NCI-H146 treated with DMSO at 0.1 percent for 48 hours (cell line): ENCODE measurements around the gene DTNB.

Experiments
- DNase-seq: peaks from one replicate; lab custom pipeline; 2025; ENCODE audit not compliant: unreplicated experiment; lab: John Stamatoyannopoulos, UW

The DTNB gene

DNA sequence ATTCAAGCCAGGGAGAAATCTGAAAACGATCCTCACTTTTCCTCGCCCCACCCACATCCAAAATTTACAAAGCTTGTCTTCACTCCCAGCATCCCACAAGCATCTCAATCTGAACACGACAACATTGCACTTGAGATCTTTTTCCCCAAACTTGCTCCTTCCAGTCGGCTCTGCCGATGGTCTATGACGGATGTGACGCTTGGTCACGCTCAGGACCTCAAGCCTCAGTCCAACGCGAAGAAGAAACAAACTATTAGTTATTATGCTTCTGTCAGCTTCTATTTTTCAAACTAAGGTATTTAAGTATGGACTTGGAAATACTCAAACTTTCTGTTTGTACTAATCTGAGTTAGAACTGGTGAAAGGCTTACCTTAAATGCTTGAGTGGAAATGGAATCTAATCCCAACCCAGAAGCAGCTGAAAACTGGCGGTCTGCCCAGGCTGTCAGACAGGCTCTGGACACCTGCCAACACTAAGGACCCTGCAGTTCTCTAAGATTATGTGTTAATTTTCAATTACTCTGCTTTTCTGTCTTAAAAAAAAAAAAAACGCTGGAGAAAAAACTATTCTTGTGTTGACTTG lies 199.5 kb downstream of the DTNB start:
- no peak for DNase-seq

DNA sequence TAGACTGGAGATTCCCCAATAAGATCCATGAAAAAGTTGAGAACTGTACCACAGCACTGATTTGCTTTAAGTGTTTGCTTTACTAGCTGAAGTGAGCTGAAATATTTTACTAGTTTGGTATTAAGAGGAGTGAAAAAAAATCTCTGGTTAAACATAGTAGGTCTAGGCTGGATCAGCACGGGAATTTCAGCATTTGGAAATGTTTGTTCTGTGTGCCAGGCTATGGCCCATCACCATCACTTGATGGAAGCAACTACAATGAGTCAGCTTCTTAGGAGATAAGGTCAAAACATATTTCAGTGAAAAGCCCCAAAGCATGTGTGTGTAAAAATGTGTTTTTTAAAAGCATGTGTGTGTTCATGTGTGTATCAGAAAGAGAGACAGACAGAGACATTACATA lies 200.2 kb downstream of the DTNB start:
- DNase-seq: no peak

DNA sequence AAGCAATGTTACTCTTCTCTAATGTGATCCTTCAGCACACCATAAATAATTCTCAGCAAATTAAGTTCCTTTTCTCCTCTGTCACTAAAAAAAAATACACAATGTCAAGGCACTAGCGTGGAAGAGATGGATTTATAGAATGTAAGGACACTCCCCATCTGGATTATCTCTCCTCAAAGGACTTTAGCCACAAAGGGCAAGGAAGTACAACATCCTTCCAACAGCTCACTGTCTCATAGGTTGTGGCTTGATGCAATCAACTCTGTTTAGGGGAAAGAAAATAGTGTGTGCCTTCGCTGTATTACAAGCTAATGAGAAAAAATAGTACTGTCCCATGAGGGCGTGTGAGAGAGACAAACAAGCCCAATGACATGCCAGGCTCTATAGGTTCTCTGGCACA lies 202.6 kb downstream of the DTNB start:
- no peak for DNase-seq

DNA sequence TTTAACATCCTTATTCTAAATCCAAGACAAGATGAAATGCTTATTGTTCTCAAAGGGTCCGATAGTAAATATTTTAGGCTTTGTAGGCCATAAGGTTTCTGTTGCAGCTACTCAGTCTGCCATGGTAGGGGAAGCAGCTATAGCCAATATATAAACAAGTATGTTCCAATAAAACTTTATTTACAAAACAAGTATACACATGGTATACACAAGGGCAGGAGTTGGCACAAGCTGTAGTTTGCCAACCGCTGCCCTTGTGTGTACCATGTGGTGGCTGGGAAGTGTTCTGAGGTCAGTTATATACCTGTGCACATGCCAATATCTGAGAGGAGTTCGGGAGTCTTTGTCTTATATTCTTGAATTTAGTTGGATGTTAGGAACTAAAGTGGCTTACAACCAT lies 205.6 kb downstream of the DTNB start:
- DNase-seq: no peak

DNA sequence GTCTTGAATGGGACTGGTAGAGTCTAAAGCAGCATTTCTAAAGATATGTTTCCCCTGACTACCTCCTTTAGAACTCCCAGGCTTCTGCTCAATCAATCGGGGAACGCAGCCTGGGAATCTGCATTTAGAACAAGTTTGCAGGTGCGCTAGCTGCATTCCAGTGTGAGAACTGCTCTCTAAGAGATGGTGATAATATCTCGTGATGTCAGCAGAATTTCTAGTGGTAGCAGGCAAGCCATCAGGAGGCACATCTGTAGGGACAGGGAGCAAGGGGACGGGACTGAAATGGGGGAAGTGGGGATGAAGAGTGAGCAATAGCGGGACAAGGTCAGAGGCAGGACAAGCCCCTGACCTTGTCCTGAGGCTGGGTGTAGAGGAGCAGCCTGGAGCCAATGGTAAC lies 211.4 kb downstream of the DTNB start:
- DNase-seq: no peak

DNA sequence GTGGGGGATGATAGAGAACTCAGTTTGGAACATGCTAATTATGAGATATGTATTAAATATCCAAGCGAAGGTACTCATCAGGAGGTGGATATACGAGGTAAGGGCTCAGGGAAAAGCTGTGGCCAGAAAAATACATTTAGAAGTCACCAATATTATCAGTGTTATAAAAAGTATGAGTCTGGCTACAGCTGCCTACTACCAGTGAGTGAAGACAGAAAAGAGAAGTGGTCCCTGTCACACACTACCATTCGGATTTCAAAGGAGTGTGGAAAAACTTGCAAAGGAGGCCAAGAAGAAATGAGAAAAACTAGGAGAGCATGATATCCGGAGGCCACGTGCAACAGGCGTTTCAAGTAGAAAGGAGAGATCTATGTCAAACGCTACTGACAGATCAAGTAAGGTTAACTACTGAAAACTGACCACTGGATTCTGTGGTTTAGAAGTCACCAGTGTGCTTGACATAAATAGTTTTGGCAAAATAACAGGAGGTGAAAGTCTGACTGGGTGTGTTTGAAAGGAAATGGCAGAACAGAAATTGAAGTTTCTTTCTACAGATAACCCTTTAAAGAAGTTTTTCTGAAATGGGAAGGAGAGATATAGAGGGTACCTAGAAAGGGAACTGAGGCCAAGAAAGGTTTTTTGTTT lies 213.0 kb downstream of the DTNB start:
- DNase-seq: no peak

DNA sequence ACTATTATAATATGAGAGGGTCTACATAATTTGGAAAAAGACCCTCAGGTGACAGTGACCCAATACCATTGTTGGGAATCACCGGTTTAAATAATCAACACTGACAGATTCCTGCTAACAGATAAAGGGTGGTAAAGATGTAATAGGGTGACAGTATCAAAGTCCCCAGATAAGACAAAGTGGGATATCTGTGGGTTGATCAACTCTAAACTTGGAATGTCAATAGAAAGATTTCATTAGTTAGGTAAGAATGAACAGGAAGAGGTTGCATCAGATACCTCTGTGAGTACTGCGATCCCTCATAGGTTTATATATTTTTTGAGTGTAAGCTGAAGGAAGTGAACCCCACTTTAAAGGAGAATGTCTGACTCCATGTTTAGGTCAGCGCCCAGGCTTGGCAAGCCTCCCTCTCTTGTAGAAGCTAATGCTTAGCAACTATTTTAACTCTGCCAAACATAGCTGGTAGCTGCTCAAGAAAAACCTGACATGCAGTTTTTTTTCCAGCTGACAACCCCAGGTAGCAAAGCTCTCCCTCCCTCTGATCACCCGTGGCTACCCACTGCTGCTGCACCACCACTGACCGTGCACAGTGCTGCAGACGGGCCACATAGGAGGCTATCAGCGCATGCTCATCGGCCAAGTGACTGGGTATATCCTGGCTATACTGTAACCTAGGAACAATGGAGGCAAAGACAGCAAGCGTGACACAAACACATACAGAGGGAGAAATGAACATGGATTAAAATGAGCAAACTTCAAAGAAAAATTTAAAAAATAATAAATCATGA lies 218.4 kb downstream of the DTNB start:
- DNase-seq: no peak

DNA sequence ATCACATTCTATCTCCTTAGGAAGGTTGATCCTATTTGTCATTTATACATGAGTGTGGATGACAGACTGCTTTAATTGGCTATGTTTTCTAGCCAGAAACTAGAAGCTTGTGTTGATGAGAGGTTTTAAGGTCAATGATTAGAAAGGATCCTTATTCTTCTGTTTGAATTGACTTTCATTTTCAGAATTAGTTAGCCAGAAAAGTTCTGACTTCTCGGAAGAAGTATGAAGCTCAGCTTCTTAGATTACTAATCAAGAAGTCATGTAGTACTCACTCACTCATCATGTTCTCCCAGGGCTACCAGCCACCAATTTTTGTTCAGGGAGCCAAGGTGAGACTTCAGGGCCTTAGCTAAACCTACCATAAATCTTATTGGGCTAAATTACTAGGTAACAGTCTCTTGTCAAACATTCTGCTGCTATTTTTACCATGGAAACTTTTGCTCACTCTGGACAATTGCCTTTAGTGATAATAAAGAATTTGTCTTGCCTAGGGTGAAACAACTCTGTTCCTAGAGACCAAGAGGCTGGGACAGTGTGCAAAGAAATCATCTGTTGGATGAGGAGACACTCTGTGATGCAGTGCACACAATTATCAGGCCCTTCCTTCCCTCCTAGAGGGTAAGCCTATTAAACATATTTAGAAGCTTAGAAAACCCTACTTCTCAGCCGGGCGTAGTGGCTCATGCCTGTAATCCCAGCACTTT lies 220.0 kb downstream of the DTNB start:
- DNase-seq: no peak

DNA sequence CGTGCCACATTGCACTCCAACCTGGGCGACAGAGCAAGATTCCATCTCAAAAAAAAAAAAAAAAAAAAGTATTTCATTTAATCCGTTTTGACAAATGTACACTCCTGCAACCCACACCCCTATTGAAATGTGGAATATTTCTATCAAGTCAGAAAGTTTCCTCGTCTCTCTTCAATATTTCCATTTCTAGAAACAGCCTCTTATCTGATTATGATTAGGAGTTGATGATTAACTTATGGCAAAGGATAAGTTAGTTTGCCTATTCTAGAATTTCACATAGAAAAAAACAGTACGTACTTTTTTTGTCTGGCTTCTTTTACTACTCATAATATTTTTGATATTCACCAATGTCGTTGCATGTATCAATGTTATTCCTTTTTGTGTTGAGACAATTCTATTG lies 224.6 kb downstream of the DTNB start:
- no peak for DNase-seq

DNA sequence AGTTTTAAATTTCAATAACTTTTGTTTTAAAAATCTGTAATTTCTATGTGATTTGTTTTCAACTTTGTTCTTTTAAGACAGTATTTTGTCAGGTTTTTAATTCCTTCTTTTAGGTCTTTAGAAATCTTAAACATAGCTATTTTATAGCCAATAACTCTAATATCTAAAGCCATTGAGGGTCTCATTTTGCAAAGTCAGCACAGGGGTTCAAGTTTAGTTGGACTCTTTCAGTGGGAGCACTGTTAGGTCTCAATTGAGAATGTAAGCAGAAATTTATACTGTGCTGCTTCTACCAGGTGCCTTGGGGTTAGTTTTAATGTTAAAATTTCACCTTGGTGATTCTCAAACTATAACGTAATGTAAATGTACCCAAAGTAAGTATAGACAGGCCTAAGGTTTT lies 226.4 kb downstream of the DTNB start:
- no peak for DNase-seq

DNA sequence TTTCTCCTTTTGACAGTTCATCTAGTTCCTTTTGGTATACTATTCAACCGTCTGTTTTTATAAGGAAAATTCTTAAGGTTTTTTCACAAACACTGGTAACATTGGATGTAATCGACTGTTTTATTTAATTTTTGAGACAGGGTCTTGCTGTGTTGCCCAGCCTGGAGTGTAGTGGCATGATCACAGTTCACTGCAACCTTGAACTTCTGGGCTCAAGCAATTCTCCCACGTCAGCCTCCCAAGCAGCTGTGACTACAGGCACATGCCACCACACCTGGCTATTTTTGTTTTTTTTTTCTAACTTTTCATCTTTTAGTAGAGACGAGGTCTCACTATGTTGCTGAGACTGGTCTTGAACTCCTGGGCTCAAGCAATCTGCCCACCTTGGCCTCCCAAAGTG lies 227.3 kb downstream of the DTNB start:
- no peak for DNase-seq

DNA sequence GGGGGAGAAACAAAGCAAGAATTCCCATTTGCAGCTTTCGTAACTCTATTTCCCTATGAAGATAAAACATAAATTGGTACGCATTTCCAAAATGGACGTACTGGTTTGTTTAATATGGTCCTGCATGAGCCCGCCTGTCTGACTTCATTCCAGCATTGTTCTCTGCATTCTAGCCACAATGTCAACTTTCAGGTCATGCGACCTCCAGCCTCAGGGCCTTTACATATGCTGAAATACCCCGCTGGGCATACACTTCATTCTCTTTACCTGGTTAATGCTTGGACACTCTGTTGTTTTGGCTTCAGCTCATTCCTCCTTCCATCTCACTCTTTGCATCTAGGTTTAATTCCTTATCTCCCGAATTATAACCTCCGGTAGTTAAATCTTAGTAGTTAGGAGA lies 227.9 kb downstream of the DTNB start:
- no peak for DNase-seq

DNA sequence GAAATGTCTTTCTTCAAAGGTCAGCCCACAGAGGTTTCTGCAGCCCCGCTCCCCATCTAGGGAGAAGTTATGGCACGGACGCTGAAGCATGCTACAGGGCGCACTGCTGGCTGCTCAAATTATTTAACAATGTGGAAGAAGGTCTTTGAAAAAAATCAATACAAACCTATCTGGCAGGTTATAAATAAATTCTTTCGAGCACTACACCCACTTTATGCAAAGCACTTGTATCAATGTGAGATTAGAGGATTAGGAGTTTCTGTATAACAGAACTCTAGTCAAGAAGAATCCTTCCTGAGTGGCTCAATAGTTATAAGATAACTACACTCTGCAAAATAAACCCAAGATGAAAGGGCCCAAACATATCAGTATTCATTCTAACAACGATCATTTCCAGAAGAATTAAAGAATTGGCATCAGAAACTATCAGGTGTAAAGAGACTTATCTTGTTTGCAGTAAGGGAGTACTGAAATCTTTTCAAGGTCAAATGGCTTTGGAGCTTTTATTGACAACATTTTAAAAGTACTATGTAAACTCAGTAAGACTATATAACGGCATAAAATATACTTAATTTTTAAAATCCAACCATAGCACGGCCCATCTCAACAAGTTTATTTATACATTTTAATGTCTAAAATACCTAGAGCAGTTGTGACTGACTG lies 228.6 kb downstream of the DTNB start:
- no peak for DNase-seq

DNA sequence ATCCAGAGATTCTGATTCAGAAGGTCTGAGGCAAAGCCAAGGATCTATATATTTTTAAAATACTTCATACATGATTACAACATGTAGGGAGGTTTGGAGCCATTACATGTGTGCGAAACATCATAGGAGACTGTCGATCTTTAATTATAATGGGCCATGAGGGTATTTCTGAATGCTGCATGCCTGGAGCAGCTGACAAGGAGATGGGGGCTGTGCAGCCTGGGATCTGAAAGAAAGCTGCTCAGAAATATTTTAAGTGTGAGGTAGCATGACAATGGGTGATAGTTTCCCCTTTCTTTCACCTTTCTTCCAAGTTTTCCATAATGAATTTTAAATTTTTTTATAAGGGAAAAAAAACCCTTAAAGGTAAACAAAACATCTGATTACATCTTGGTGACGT lies 229.6 kb downstream of the DTNB start:
- DNase-seq: no peak

DNA sequence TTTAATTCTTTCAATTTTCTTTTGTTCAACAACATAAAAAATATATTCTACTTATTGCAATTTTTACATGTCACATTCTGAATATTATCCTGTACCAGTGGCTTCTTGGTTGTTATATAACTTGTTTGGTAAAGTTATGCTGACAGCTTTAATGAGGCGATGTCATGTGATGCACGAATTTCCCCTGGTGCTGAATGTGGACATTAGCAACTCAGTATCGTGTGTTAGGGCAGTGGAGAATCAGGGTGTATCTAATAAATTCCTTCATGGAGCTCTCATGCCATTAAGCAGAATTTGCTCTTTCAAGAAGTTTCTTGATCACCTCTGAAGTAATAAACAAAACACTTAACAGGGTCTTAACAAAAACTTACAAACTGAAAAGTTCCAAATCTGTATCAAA lies 232.0 kb downstream of the DTNB start:
- no peak for DNase-seq

DNA sequence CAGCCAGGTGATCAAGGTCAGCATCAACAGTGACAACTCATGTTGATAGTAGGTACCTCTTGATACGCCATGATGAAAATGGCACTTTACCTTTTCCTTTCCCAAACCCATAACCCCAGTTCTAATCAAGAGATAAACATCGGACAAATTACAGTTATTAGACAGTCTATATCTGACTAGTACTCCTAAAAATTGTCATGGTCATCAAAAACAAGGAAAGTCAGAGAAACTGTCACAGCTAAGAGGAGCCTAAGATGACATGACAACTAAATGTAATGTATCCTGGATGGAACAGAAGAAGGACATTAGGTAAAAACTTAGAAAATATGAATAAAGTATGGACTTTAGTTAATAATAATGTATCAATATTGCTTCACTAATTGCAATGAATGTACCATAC lies 234.6 kb downstream of the DTNB start:
- no peak for DNase-seq

DNA sequence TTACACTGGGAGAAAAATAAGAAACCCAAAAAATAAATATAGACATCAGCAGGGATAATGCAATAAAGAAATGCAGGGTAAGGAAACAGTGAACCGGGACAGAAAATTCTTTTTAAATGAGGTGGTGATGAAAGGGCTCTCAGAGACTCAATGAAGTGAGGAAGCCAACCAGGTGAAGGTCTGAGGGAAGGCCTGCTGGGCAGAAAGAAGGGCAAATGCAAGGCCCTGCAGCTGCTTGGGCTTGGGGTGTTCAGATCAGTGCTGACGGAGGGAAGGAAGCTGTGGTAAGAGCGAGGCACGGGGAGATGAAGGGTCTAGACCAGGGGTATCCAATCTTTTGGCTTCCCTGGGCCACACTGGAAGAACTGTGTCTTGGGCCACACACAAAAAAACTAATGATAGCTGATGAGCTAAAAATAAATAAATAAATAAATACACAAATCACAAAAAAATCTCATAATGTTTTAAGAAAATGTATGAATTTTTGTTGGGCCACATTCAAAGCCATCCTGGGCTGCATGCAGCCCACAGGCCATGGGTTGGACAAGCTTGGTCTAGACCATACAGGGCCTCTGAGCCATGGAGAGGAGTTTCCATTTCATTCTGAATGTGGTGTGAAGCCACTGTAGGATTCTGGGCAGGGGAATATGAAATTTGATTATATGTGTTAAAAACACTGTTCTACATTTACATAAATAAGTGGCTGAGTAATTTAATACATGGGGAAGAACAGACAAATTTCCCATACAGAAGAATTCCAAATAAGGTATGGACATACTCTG lies 235.3 kb downstream of the DTNB start:
- no peak for DNase-seq

DNA sequence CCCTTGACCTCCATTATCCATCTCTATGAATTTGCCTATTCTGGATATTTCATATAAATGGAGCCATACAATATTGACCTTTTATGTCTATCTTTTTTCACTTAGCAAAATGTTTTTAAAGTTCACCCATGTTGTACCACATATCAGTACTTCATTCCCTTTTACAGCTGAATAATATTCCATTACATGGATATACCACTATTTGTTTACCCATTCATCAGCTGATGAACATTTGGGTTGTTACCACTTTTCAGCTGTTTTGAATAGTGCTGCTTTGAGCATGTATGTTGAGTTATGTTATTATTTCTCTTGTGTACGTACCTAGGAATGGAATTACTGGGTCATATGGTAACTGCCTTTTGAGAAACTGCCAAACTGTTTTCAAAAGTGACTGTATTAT lies 238.0 kb downstream of the DTNB start:
- no peak for DNase-seq

DNA sequence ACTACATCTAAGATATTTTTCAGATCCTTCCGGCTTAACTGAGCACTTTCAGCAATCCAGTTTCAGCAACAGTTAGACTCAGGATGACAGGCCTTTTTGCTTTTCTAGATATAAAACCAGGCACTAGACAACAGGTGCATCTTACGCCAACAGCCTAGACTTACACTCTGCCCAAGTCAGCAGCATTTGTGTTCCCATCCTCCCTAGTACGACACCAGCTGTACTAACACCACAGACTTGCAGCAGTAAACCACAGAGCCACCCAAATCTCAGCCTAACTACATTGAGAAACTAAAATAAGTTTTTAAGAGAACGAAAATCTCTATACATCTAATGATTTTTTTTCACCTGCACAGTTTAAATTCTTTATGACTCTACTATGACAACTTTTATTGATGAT lies 241.8 kb downstream of the DTNB start:
- DNase-seq: no peak

DNA sequence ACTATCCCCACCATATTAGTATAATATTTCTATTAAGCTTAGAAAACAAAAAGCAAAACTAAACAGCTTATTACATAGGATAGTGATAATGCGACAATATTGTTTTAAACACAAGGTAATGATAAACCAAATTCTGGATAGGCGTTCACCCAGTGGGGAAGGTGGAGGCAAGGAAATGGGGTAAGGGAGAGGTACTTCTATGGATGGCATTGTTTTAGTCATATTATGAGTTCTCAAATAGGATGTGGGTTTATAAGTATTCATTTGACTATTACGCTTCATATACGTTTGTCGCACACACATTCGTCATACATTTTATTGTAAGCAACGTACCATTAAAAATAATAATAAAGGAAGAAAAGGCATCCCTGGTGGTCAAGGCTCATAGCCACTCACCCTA lies 242.8 kb downstream of the DTNB start:
- no peak for DNase-seq

DNA sequence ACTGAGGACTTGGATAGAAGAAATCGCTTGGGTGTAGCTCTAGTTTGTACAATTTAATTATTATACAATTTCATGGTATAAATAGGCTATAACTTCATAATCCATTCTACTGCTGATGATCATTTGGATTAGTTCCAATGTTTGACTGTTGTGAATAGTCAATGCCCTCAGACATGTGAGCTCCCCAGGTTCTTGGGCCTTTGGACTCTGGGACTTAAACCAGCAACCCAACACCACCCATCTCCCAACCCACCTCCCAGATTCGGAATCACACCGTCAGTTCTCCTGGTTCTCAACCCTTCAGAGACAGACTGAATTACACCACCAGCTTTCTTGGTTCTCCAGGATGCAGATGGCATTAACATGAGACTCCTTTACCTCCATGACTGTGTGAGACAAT lies 247.1 kb downstream of the DTNB start:
- no peak for DNase-seq
